EL (cell line): Measurements from ENCODE around the gene CDC14B.
"Not testable (repeated sequence)": the region's sequence is repeated elsewhere in the genome, so short reads cannot be mapped to it uniquely, and the experiment has no call there.

Experiments
- DNase-seq: peaks from one replicate; pipeline ENCODE4 v3.0.0-alpha.2; 2016

The CDC14B gene

DNA sequence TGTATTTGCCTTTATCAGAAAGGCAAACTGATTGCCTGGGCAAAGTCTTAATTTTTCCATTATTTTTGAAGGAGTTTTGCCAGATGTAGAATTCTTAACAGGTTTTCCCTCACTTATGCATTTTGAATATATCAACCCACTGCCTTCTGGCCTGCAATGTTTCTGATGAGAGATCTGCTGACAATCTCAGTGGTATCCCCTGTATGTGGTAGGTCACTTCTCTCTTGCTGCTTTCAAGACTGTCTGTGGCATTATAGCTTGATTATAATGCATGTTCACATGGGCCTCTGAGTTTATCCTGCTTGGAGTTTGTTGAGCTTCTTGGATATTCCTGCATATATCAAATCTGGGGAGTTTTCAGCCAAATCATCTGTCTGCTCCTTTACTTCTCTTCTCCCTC is 87.5 kb downstream of the CDC14B start:
- no peak for DNase-seq

DNA sequence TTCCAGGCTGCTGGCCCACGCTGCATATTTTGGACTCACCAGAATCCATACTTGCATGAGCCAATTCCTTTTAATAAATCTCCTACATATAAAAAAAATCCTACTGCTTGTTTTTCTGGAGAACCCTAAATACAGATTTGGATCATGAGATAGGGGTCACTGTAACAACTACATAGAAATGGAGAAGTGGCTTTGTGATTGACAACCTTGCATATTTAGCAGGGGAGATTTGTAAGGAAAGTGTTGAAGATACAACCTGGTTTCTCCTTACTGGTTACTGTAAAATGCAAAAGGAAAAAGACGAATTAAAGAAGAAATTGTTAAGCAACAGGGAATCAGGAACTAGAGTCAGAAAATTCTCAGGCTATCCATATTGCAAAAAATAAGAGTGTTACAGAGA is 94.9 kb downstream of the CDC14B start:
- DNase-seq, result no peak

DNA sequence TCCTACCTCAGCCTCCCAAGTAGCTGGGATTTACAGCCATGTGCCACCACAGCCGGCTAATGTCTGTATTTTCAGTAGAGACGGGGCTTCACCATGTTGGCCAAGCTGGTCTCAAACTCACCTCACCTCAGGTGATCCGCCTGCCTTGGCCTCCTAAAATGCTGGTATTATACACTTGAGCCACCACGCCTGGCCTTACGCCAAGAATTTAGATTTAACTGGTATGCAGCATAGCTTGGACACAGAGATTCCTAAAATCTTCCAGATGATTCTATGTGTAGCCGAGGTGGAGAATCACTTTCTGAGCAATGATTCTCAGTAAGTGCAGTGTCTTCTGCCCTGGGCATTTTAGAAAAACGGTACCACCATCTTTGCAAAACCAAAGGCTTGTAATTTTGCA is 95.6 kb downstream of the CDC14B start:
- DNase-seq, result no peak

DNA sequence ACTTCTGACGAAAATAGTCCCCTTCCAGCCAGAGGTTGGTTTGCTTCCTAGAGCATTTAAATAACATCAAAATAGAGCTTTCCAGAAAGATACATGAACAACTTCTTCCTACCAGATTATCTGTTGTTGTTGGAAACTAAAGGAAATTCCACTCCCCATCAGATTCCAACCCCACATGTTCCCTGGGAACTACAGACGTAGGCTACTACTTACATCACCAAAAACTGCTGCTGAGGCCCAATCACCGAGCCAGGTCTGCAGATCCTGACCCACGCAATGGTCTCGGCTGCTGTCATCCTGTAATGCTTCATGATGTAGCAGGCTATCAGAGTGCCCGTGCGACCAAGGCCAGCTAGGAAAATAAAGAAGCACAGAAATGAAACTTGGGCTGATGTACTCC is 96.3 kb downstream of the CDC14B start:
- DNase-seq, result no peak

DNA sequence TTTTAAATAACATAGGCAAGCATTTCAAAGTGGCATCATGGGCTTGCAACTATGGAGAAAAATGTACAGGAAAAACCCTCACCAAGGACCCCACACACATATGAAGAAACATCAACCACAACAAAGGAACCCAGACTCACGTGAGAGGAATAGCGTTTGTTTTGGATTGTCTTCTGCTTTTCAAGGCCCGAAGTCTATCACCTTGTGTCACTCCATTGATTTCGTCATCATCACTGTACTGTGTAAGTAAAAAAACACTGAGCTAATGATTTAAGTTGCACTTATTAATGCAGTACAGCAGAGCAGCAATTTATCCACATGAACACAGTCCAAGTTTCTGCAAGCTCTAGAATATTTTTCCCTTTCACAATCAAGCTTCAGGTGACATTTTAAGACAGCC is 97.3 kb downstream of the CDC14B start:
- DNase-seq, result no peak

DNA sequence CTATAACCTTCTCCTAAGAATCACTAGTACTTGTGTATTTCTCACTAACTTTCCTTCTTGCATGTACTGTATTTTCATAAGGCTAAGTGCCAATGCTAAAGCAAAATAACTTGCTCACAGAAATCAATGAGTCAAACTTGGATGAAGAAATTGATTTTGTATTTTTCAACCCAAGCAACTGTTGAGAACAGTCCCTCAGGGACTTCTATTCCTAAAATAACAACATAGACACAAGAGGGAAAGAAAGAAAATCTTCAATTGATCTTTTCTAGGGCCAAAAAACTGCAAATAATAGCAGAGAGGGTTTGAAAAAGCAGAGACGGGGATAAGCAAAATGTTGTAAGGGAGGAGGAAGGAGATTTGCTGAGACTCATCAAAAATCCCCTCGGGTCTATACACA is 99.9 kb downstream of the CDC14B start:
- no peak for DNase-seq

DNA sequence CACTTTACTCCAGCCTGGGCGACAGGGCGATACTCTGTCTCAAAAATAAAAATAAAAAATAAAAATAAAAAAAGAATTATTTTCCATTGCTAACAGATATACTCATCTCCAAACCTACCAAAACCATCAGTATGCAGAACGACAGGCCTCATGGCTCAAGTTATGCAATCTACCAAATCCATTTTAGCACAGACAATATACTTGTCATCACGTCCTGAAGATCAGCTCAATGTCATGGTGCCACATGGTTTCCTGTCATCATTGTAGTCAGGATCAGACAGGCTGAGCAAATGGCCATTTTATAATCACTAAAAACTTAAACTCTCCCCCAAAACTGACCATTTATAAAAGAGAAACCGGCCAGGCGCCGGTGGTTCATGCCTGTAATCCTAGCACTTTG is 100.5 kb downstream of the CDC14B start:
- DNase-seq, result no peak

DNA sequence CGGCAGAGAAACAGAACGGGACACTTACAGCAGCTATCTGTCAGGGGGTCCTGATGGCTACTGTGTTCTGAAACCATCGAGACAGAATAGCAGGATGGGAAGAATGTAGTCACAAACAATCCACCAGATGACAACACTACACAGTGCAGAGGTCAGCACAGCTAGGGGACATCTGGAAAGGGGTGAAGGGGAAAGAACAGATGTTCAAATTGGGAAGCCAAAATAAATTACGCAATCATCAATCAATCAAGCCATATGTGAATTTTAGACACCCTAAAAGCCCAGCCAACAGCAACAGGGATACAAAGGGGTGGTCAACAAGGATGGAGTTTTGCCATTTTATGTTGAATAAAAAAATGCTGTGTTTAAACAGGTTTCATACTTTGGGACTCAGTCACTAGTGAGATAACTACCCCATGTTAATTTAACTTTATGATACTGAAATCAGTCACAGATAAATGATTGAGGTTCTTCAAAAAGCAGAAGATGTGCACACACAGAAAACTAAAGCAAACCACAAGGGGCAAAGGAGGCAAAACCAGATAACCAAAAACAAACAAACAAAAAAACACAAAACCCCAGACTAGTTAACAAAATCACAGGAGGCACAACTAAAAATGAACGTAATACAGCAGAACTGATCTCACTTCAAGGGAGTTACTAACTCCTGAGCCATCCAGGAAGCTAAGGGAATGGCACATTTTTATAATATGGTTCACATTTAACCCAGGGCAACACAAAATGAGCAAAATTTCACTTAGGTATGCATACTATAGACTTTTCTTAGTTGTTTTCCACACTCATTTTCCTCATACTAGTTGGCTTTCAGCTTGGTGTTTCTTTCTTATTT is 103.8 kb downstream of the CDC14B start:
- DNase-seq, result peak; percentile 36

DNA sequence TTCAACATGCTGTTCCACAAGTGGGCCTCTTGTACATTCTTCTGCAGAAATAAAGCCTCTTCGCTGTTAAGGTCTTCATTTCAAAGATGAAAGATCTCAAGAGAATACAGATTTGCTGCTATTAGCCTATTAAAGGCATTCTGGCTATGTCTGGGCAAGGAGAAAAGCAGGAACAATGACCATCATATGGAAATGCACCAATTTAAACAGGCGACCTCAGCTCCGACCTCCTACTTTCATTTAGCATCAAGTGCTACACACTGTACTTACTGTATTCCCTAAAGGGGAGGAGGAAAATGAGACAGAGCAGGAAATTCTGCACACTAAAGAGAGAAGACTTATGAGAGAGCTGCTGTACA is 104.9 kb downstream of the CDC14B start:
- no peak for DNase-seq

DNA sequence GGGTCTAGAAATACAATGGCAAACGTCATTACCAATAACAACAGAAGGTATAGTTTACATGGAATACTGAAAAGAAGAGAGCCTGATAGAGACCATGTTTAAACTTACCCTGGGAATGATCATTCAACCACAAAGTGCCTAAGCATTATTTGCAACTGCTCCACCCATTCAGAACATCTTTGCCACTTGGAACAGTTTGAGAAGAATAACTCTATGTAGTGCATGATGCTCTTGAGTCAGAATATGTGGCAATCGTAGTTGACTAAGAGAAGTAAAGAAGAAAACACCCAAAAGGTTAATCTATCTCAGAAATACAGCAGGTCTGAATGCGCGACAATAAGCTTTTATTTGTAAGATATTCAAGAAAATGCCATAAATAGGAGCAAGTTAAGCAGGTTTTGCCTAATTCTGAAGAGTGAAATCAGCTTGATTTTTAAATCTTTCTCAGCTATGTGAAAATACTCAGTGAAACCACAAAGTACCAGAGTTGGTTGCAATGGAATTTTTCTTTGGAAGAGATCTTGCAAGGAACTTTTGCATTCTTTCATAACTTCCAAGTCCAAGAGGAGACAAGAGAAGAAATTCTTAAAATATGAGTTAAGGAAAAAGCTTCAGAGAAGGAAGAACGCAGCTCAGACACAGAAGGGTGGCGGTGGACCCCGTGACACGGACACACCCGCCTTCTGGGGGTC is 105.4 kb downstream of the CDC14B start:
- peak; percentile 52 for DNase-seq

DNA sequence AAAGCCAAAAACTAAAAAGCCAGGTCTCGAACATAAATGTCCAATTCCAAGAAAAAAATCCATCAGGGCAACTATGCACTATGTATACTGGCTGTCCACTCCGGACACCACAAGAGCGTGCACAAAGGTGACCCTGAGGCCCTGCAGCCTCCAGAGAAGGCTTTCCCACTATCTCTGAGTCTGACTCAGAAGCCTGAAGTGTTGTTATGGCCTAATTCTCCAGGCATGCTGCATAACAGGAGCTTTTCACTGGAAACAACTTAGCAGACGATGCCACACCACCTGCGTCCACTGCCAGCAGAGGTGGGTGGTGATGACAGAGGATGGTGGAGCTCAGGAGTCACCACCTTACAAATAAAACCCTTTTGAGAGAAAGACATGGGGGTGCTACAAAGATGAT is 106.0 kb downstream of the CDC14B start:
- peak; percentile 35 for DNase-seq

DNA sequence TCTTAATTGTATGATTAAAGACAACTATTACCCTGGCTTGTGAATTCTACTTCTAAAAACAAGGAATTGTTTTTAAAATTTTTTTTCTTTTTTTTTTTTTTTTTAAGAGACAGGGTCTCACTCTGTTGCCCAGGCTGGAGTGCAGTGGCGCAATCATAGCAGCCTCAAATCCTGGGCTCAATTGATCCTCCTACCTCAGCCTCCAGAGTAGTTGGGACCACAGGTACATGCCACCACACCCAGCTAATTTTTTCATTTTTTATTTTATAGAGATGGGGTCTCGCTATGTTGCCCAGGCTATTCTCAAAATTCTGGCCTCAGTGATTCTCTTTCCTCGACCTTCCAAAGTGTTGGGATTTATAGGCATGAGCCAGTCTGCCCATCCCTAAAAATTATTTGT is 107.4 kb downstream of the CDC14B start:
- no peak for DNase-seq

DNA sequence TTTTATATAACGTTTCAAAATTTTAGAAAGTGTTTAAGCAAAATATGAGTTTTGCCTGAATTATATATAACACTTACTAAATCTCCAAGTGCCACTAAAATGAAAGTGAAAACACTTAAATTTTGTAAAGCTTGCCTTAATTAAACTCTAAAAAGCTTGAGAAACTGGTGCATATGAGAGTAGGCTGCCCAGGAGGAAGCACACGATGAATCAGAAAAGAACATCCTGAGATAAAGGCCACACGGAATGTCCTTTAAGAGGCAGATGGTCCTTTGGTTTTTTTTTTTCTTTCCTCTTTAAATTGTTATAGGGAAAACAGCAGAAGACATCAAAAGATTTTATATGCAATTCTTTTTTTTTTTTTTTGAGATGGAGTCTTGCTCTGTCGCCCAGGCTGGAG is 109.4 kb downstream of the CDC14B start:
- no peak for DNase-seq

DNA sequence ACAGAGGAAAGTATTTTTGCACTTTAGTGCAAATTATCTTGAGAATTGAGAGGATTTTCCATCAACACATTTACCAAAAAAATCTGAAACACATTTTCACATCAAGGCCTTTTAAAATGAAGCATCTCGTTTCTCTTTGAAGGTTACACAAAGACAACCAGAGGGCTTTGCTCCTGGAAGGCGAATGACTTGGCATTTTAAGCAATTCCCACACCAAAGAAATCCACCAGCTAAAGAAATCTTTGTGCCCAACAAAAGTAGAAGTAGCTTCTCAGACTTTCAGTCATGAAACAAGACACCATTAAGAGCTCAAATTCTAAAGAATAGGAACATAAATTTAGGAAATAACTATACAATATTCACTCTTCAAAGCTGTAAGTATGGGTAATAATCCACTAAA is 109.8 kb downstream of the CDC14B start:
- no peak for DNase-seq

DNA sequence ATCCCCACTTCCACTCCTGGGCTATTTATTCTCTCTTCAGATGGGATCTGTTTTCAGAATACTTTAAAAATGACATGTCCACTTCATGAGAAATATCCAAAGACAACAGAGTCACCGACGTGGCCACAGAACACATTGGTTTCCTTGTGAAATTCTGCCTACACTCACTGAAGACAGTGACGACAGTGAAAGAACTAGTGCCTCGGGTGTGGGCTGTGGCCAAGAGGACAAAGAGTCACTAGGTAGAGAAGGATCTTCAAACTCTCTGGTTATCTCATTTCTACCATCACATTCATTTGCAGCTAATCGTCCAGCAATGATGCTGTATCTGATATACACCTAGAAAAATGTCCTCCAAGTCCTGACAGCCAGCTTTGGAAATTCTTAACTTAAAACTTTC is 110.6 kb downstream of the CDC14B start:
- no peak for DNase-seq

DNA sequence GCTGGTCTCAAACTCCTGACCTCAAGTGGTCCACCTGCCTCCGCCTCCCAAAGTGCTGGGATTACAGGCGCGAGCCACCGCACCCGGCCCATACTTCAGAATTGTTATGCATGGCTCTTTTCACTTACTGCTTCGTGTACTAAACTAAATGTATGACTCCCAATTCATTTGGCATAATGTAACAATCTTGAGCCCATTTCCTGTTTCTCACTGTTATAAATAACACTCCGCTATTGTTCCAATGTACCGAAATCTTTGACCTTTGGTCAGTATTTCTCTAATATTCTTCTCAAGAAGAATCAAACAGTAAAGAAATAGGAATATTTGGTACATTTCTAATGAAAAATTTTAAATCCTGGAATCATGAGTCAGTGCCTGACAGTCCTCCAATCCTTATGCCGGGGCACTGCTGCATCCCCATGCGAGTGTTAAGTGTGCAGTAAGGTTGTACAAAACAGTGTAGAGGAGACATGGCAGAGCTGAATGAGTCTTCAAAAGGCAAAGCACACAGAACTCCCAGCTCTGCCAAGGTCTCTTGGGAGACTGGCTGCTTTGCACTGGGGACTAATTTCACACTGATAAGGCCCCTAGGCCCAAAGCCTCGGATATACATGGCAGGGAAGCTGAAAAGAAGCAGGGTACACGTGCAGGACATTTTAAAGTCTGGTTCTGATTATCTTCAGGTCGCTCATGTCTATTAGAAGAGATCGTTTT is 111.3 kb downstream of the CDC14B start:
- DNase-seq, result no peak

DNA sequence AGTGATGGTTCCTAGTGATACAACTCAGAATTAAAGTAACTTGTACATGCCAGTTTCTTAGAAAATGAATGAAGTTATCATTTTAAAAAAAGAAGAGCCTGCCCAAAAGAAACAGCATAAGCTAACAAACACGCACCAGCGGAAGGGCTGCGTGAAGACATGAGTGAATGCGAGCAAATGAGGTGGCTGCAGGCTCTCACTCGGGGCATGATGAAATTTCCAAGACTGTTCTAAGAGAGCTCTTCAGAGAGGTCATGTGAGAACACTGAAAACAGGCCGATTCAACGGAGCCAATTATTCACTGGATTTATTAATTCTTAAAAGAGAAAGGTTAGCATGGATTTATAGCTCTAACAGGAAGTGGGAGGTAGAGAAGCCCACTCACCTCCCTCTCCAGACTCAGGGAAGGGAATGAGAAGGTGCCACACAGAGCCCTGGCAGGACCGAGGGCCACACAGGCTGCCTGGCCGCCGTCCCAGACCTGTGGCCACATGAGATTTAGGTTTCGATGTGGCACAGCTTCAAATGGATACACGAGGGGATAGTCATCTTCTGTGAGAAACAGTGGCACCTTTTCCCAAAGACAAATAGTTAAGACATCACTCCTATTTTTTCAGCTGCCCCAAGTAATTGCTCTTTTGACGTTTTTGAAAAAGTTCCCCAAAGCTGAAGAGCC is 114.2 kb downstream of the CDC14B start:
- DNase-seq, result no peak

DNA sequence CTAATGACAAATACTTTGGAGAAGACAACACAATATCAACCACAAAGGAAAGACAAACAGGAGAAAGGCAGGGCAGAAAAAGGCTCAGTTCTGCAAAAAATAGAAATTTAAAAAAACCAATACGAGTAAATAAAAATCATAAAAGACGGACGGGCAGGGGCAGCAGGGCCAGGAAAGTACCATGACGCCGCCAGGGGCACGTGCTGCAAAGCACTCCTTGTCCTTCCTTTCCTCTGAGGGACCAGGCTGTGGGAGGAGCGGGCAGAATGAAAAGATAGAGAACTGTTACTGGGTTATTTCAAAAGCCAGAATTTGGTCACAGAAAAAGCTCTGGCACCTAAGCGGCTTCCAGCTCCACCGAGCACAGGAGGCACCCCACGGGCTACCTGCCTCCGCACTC is 115.7 kb downstream of the CDC14B start:
- DNase-seq, result no peak

DNA sequence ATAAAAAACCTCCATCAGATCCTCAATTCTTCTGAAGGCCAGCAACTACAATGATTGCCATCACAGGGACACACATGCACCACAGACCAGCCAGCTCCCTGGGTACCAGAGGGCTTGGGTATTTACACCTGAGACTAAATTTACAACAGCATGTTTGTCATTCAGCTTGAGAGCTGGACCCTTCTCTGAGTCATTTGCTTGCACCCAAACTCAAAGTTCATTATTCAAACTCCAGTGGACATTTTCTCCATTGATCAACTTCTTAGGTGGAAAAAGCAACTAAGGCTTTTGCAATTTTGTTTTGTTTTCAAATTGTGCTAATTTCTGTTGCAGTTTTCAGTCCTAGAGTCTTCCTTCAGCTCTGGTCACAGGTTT is 116.3 kb downstream of the CDC14B start:
- DNase-seq, result not testable (repeated sequence)

DNA sequence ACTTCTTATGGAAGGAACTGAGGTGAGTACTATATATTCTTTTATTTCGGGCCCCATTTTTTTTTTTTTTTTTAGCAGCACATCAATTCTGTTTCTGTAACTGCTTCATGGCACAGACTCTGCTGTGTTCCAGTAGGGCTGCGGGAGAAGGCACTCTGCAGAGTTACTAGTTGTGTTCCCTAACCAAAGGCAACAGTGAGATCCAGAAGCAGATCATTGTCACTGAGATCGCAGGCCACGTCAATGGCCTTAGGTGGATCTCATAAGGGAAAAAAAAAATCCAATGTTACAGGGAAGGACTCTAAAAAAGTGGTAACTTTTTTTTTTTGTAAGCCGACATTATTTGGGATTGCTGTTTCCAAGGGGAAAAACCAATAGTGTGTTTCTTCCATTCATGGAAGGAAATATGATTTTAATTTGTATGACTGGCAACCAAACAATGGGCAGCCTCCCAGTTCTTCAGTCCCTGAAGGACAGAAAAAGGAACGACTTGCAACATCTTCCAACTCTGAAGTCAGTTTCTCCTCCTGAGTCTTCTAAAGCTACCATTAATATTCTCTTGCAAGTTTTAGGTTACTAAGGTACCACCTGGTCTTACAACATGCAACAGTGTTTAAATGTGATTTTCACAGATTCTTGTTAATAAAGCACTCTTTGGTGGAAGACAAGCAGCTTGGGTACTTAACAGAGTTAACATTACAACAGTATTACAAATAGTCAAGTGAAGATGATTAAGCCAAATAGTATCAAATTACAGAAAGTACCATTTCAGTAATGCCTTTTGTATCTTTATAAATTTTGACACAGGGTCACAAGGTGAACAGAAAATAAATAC is 116.9 kb downstream of the CDC14B start:
- DNase-seq, result no peak

DNA sequence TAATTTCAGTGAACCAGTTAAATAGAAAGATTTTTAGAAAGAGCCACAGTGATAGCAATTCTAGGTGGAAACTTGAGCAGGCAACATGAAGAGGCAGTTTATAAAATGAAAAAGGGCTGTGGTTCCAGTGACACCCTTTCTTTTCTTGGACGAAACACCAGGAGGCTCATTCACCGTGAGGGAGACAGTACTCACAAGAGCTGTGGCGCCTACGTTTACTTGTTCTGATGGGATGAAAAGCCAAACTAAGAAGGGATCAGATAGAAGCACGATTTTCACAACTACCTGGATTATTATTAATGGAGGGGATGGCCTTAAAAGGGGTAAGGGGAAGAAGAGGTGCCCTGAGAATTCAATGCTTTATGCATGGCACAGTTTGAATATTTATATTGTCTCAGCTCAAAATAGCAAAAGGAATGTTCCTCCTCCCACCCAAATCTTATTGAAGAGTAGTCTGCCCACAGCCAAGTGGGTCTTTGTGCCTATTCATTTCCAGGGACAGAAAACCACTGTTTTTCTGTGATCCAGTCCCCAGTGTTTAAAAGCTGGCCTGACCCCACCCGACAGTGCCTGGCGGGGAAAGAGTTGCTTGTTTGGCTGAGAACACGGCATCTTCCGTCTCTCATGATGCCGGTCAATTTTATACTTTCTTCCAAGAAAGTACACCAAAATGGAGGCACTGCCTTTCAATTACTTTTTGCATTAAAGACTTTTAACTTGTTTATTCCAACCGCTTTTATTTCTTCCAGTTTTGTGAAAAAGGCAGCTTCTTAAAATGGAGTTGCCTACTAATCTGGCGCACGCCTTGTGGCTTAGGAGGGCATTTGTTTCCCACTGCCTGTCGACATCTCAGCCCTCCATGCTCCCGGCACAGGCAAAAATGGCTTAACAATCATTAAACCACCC is 117.8 kb downstream of the CDC14B start:
- DNase-seq, result no peak
